K562 (cell line): ENCODE results near the gene KCNQ5. TPM values are rescaled to one million over a fixed set of nuclear protein-coding genes. Genes with fewer than 3 reads are reported as not detected.

Experiments used
- ATAC-seq: fragments of 200-7000 bp; cut with Tn5 transposase; 3 replicates; pipeline ENCODE4 v1.9.1; 2020; ENCODE audit warnings: moderate library complexity
- BruUV-seq: library from RNA; stranded (reverse); fragments of 400-500 nt; replicated peaks from 2 replicates; lab custom pipeline; 2021; lab: Mats Ljungman, UMichigan
- CTCF ChIA-PET: fragments of 300-600 bp; formaldehyde crosslinking; extraction: SDS; loops from one replicate; lab custom pipeline; 2021; ENCODE audit warnings: low intra/inter-chr PET ratio; lab: Yijun Ruan, JAX
- POLR2A ChIA-PET: fragments of 300-600, 350-650 bp; sonication (Branson Sonifier 250); formaldehyde crosslinking; extraction: SDS; loops from one replicate; lab custom pipeline; 2021; ENCODE audit warnings: antibody characterized with exemption, inconsistent platforms; lab: Yijun Ruan, JAX
- DNase-seq, 4 experiments: peaks; one replicate each; pipeline versions ENCODE4 v3.0.0 to v3.0.0-alpha.2; 2011 to 2018; ENCODE audit warnings: low spot score in 3 of 4, mixed read lengths in 3 of 4; ENCODE audit errors: extremely low read depth in 1 of 4
- FAIRE-seq: peaks from 2 replicates; lab custom pipeline; 2011; peaks lifted over from hg19 to GRCh38; lab: Jason Lieb, UNC
- H2AFZ ChIP-seq: 2 replicates; pipeline ENCODE4 v1.6.0; 2011; ENCODE audit warnings: low read depth, low read length, control low read depth, inconsistent platforms
- H3K27ac ChIP-seq: fragments of 200-600 bp; 3 replicates; pipeline ENCODE4 v1.8.0; 2011; ENCODE audit warnings: low read depth, mild to moderate bottlenecking, control low read depth, inconsistent platforms, low read length, moderate library complexity, mixed read lengths; ENCODE audit errors: extremely low read depth
- H3K27me3 ChIP-seq, 2 experiments: fragments of 300-600 bp in 1 of 2; 2 replicates in 1 of 2; 3 replicates in 1 of 2; pipeline versions ENCODE4 v1.6.0 to v1.8.0; 2011; ENCODE audit warnings: inconsistent platforms in 2 of 2, low read length in 2 of 2, mild to moderate bottlenecking in 1 of 2, mixed read lengths in 1 of 2, moderate library complexity in 1 of 2; ENCODE audit not compliant: control insufficient read depth in 2 of 2, insufficient read depth in 2 of 2
- H3K36me3 ChIP-seq: fragments of 300-600 bp; 3 replicates; pipeline ENCODE4 v1.8.0; 2011; ENCODE audit warnings: mild to moderate bottlenecking, low read length, inconsistent platforms; ENCODE audit not compliant: control insufficient read depth, insufficient read depth
- H3K4me1 ChIP-seq, 2 experiments: fragments of 200-600 bp in 1 of 2; replicated peaks in 1 of 2; 2 replicates in 1 of 2; 3 replicates in 1 of 2; pipeline versions ENCODE4 v1.5.1 to v1.8.0; 2011; ENCODE audit warnings: inconsistent platforms in 2 of 2, low read length in 2 of 2, mild to moderate bottlenecking in 1 of 2, mixed read lengths in 1 of 2, moderate library complexity in 1 of 2; ENCODE audit not compliant: control insufficient read depth in 2 of 2, insufficient read depth in 2 of 2
- H3K4me2 ChIP-seq: 2 replicates; pipeline ENCODE4 v1.6.1; 2011; ENCODE audit warnings: low read length, control low read depth, inconsistent platforms, mixed read lengths; ENCODE audit not compliant: insufficient read depth
- H3K4me3 ChIP-seq: fragments of 200-600 bp; sonication (generic), shearing (Covaris generic); 2 replicates; pipeline ENCODE4 v1.5.1; 2016; ENCODE audit warnings: control low read depth, inconsistent platforms
- H3K79me2 ChIP-seq: fragments of 200-600 bp; 3 replicates; pipeline ENCODE4 v1.8.0; 2011; ENCODE audit warnings: low read length, inconsistent platforms; ENCODE audit not compliant: control insufficient read depth, insufficient read depth
- H3K9ac ChIP-seq, 2 experiments: 2 replicates each; pipeline versions ENCODE4 v1.6.0 to v1.6.1; 2011; ENCODE audit warnings: low read depth in 2 of 2, low read length in 2 of 2, control low read depth in 1 of 2, inconsistent platforms in 1 of 2, mild to moderate bottlenecking in 1 of 2, mixed read lengths in 1 of 2; ENCODE audit not compliant: insufficient read depth in 1 of 2
- H3K9me1 ChIP-seq: one replicate; pipeline ENCODE4 v1.6.0; 2011; ENCODE audit warnings: inconsistent platforms, mild to moderate bottlenecking, low read length, moderate library complexity; ENCODE audit not compliant: control insufficient read depth, insufficient read depth
- H3K9me3 ChIP-seq: replicated peaks from 2 replicates; pipeline ENCODE4 v1.5.1; 2011; ENCODE audit warnings: low read depth, low read length, inconsistent platforms; ENCODE audit not compliant: control insufficient read depth, insufficient read depth
- H4K20me1 ChIP-seq: replicated peaks from 2 replicates; pipeline ENCODE4 v1.6.1; 2011; ENCODE audit warnings: low read length, inconsistent platforms, mixed read lengths; ENCODE audit not compliant: control insufficient read depth, insufficient read depth
- ADNP ChIP-seq: fragments of 200-800 bp; sonication (Bioruptor generic); IDR thresholded peaks from 2 replicates; pipeline ENCODE4 v1.6.1; 2016; ENCODE audit warnings: missing genetic modification characterization, missing compliant biosample characterization
- BHLHE40 ChIP-seq: IDR thresholded peaks from 2 replicates; pipeline ENCODE4 v1.6.1; 2011; ENCODE audit warnings: low read length, improper control_type of control experiment
- COPS2 ChIP-seq: fragments of 450-650 bp; conservative IDR thresholded peaks from 2 replicates; pipeline ENCODE4 v1.6.1; 2016; ENCODE audit warnings: mild to moderate bottlenecking, moderate library complexity
- NKRF ChIP-seq: fragments of 450-650 bp; IDR thresholded peaks from 2 replicates; pipeline ENCODE4 v1.6.1; 2016; ENCODE audit warnings: borderline replicate concordance
- NR2C1 ChIP-seq, 2 experiments: fragments of 450-650 bp; IDR thresholded peaks; 2 replicates each; pipeline ENCODE4 v1.6.1; 2017; ENCODE audit warnings: mild to moderate bottlenecking in 2 of 2, antibody characterized with exemption in 1 of 2, inconsistent platforms in 1 of 2, missing compliant biosample characterization in 1 of 2, missing genetic modification characterization in 1 of 2
- SMARCB1 ChIP-seq: IDR thresholded peaks from 2 replicates; pipeline ENCODE4 v1.6.1; 2011; ENCODE audit warnings: improper control_type of control experiment, low read depth; ENCODE audit not compliant: insufficient read length
- SP2 ChIP-seq: IDR thresholded peaks from 2 replicates; pipeline ENCODE4 v1.6.1; 2011; ENCODE audit warnings: mild to moderate bottlenecking, low read depth, low read length, moderate library complexity; ENCODE audit not compliant: poor library complexity, severe bottlenecking; ENCODE audit errors: extremely low read depth
- TBP ChIP-seq: optimal IDR thresholded peaks from 2 replicates; pipeline ENCODE3; 2011; ENCODE audit warnings: low read depth, low read length, improper control_type of control experiment
- TFAM ChIP-seq: fragments of 250-450 bp; sonication (Bioruptor Pico); conservative IDR thresholded peaks from 2 replicates; pipeline ENCODE4 v1.5.0; 2021; ENCODE audit warnings: mild to moderate bottlenecking, moderate library complexity
- ZBTB12 ChIP-seq: fragments of 250-450 bp; sonication (Bioruptor Pico); IDR thresholded peaks from 2 replicates; pipeline ENCODE4 v1.4.0; 2020
- ZNF511 ChIP-seq: sonication (generic); formaldehyde crosslinking; IDR thresholded peaks from 2 replicates; pipeline ENCODE4 v1.8.0; 2022; ENCODE audit warnings: mild to moderate bottlenecking, missing genetic modification reagents
- ZNF75A ChIP-seq: fragments of 450-650 bp; formaldehyde crosslinking; IDR thresholded peaks from 2 replicates; pipeline ENCODE4 v1.4.0; 2020; ENCODE audit warnings: mild to moderate bottlenecking
- ZNF77 ChIP-seq: fragments of 250-450 bp; sonication (Bioruptor Pico); IDR thresholded peaks from 2 replicates; pipeline ENCODE4 v1.5.0; 2020
- WGBS: fragments of 100-300 bp; shearing (Covaris generic); methylation state at CpG from one replicate; pipeline ENCODE4 v1.1.6; 2016; ENCODE audit warnings: low coverage, mixed read lengths; ENCODE audit not compliant: insufficient coverage; ENCODE audit errors: missing lambda C conversion rate; 5-methylcytosine and 5-hydroxymethylcytosine counted together
- in situ Hi-C: fragments of 300-500 bp; cut with MboI; formaldehyde crosslinking; loops from 4 replicates; pipeline ENCODE4 v1.15.0; 2018; ENCODE audit warnings: inconsistent platforms, mixed read lengths
- intact Hi-C: fragments of 100-400 bp; cut with micrococcal nuclease; formaldehyde crosslinking; loops from 2 replicates; pipeline ENCODE4 v1.14.2; 2022
- polyA plus RNA-seq, 8 experiments: library from polyadenylated mRNA; depleted of rRNA in 4 of 8; stranded (reverse) in 5 of 8; unstranded in 3 of 8; fragments of >200 nt; fragmentation: Nextera tagmentation in 2 of 8; fragmentation: Illumina TruSeq in 1 of 8; extraction: Ambion mirVana in 2 of 8; extraction: Trizol in 1 of 8; gene quantifications; 2 replicates each; pipeline versions ENCODE4 v1.2.1 to v1.2.3, GENCODE V29; 2011 to 2014; ENCODE audit warnings: inconsistent platforms in 1 of 8, missing spikeins in 1 of 8
- total RNA-seq, 7 experiments: library from RNA; depleted of rRNA in 6 of 7; stranded (reverse); fragments of >200 nt in 6 of 7; fragmentation: Illumina TruSeq in 2 of 7; extraction: Trizol in 2 of 7; gene quantifications; 2 replicates each; pipeline versions ENCODE4 v1.2.1 to v1.2.3, GENCODE V29; 2011 to 2021; ENCODE audit warnings: low replicate concordance in 1 of 7

Gene KCNQ5
- total and polyA plus RNA-seq, 9 of the 15 experiments (the other 6 are each of a cell fraction or from before 2014, with no cell fraction given) = 0.31 to 5.9 (median 2.6) TPM

GRCh38 chr6:72975352-72975752 lies 353.5 kb downstream of the KCNQ5 start:
- Histone ChIP-seq H3K4me3 (no peak overlapping the region), H3K9me1 (no peaks in the 10 kb centered on the region), H2AFZ (no peak overlapping the region), H3K9ac (no peak overlapping the region), H3K79me2 (no peaks in the 10 kb centered on the region), H3K4me1 (no peaks in the 10 kb centered on the region), H3K27ac (no peak overlapping the region), H3K27me3 (no peaks in the 10 kb centered on the region), H3K9me3 (no peaks in the 10 kb centered on the region), H3K36me3 (no peaks in the 10 kb centered on the region), H4K20me1 (no peaks in the 10 kb centered on the region), H3K4me2 (no peak overlapping the region)
- ChIA-PET CTCF (no interaction called here), POLR2A (no interaction called here)
- no peak for TF ChIP-seq ADNP (tag)
- TF ChIP-seq BHLHE40 = no peak
- TF ChIP-seq ZNF75A = no peak
- no peak for TF ChIP-seq COPS2
- TF ChIP-seq SMARCB1 = no peak
- no peak for TF ChIP-seq ZNF77 (CRISPR knock-in tag)
- TF ChIP-seq SP2 = no peak
- TF ChIP-seq NR2C1 (IDR thresholded peaks at IDR 0.05) = no peak
- TF ChIP-seq NR2C1 (tag; IDR thresholded peaks at IDR 0.05) = no peak
- no peak for TF ChIP-seq TBP
- TF ChIP-seq TFAM (CRISPR knock-in tag) = no peak
- no peak for TF ChIP-seq ZBTB12 (CRISPR knock-in tag)
- TF ChIP-seq NKRF = no peak
- TF ChIP-seq ZNF511 (CRISPR knock-in tag) = no peak
- WGBS = 36% methylated on average over 1 of the region's 1 CpG
- no peak for ATAC-seq
- FAIRE-seq = no peak
- intact Hi-C loops (no loop called here), in situ Hi-C loops (no loop called here)
- DNase-seq = no peak
- no TSS peak for BruUV-seq
